GM12892 (cell line): ENCODE measurements around the gene RBM20.

ENCODE experiments used
- DNase-seq: peaks from one replicate; pipeline ENCODE4 v3.0.0; 2011; ENCODE audit not compliant: insufficient read length
- FAIRE-seq: peaks from 2 replicates; lab custom pipeline; 2011; peaks lifted over from hg19 to GRCh38; lab: Jason Lieb, UNC
- POLR2A ChIP-seq: IDR thresholded peaks from 2 replicates; pipeline ENCODE4 v1.6.1; 2011; ENCODE audit warnings: low read depth, low read length, control low read depth
- POLR2AphosphoS5 ChIP-seq: IDR thresholded peaks from 2 replicates; pipeline ENCODE4 v1.6.1; 2011; ENCODE audit warnings: low read depth, low read length, control low read depth
- TAF1 ChIP-seq: IDR thresholded peaks from 2 replicates; pipeline ENCODE4 v1.6.1; 2011; ENCODE audit warnings: low read depth, mild to moderate bottlenecking, control low read depth, low read length, borderline replicate concordance

RBM20 gene

DNA sequence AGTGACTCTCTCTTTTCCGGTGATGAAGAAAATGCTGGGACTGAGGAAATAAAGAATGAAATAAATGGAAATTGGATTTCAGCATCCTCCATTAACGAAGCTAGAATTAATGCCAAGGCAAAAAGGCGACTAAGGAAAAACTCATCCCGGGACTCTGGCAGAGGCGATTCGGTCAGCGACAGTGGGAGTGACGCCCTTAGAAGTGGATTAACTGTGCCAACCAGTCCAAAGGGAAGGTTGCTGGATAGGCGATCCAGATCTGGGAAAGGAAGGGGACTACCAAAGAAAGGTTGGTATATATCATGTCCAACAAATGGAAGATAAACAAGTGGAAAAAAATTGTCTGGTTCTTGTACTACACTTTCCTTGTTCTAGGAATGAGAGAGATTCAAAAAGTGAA lies 237.1 kb downstream of the RBM20 start:
- DNase-seq (no peak), FAIRE-seq (no peak)
- TF ChIP-seq POLR2A (no peak), TAF1 (no peak), POLR2AphosphoS5 (no peak)

GRCh38 chr10:110881905-110882304 lies 237.8 kb downstream of the RBM20 start:
- no peak for TF ChIP-seq POLR2A
- no peak for TF ChIP-seq POLR2AphosphoS5
- no peak for TF ChIP-seq TAF1
- FAIRE-seq: no peak
- DNase-seq: no peak

DNA sequence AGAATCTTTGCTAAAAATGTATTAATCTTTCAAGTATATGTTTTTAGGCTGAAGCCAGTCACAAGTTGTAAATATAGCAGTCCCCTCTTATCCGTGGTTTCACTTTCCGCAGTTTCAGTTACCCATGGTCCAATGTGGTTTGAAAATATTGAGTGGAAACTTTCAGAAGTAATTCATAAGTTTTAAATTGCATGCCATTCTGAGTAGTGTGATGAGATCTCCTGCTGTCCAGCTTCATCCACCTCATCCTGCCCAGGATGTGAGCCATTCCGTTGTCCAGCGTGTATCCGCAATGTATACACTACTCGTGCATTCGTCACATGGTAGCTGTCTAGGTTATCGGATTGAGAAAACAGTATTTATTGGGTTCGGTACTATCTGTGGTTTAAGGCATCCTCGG lies 239.8 kb downstream of the RBM20 start:
- no peak for TF ChIP-seq TAF1
- FAIRE-seq: peak; percentile 70
- no peak for DNase-seq

- FAIRE-seq (peak; percentile 51), DNase-seq (no peak)
- TF ChIP-seq POLR2AphosphoS5 (no peak), TAF1 (no peak), POLR2A (no peak)
Observed at GRCh38 chr10:110885932-110886674, 242.0 kb downstream of the RBM20 start.

- no peak for DNase-seq
- FAIRE-seq: no peak
- TF ChIP-seq POLR2AphosphoS5: no peak
- no peak for TF ChIP-seq POLR2A
- TF ChIP-seq TAF1: no peak
Observed at GRCh38 chr10:110887560-110887959, 243.4 kb downstream of the RBM20 start.
